Upper lobe of left lung (tissue), 4 donors: ENCODE results near the gene PCCB.

Experiments used
- EP300 ChIP-seq, 4 donors: sonication (generic); formaldehyde crosslinking; IDR thresholded peaks; one replicate each; pipeline ENCODE4 v1.5.1; 2017; ENCODE audit warnings: antibody characterized with exemption in 4 of 4, control low read depth in 2 of 4
- TF ChIP-seq, protein P1 (sequence below), 6 experiments: fragments of 450-650 bp in 4 of 6; fragments of 200-600 bp in 2 of 6; sonication (generic) in 2 of 6; IDR thresholded peaks; one replicate each; pipeline ENCODE4 v1.5.1; 2016 to 2019; ENCODE audit warnings: antibody characterized with exemption in 6 of 6

DNA sequence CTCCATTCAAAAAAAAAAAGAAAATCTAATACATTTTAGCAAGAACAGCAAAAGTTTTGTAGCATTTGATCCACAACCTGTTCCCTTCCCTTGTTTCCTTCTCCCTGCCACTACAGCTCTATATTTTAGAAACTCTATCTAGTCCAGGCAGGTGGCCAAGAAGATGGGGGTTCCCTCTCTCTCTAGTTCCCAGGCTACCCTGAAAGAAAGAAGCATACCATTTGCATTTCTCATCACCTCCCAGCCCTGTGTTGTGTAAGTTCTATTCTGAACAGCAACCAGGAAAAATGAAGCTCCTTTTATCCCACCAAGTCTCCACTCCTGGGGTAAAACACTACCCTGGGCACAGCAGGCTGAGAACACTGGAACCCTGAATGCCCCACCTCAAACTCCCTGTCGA is 100.0 kb downstream of the PCCB start:
- TF ChIP-seq, protein P1, sequence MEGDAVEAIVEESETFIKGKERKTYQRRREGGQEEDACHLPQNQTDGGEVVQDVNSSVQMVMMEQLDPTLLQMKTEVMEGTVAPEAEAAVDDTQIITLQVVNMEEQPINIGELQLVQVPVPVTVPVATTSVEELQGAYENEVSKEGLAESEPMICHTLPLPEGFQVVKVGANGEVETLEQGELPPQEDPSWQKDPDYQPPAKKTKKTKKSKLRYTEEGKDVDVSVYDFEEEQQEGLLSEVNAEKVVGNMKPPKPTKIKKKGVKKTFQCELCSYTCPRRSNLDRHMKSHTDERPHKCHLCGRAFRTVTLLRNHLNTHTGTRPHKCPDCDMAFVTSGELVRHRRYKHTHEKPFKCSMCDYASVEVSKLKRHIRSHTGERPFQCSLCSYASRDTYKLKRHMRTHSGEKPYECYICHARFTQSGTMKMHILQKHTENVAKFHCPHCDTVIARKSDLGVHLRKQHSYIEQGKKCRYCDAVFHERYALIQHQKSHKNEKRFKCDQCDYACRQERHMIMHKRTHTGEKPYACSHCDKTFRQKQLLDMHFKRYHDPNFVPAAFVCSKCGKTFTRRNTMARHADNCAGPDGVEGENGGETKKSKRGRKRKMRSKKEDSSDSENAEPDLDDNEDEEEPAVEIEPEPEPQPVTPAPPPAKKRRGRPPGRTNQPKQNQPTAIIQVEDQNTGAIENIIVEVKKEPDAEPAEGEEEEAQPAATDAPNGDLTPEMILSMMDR (IDR thresholded peaks at IDR 0.05): no peak
- no peak for TF ChIP-seq EP300 (IDR thresholded peaks at IDR 0.05)
